Astrocyte of the spinal cord (primary cell): ENCODE measurements around the gene ANXA8.

Source experiments
- DNase-seq: peaks from one replicate; pipeline ENCODE4 v3.0.0; 2011; ENCODE audit warnings: low read depth, low spot score
- H3K4me3 ChIP-seq: 2 replicates; pipeline ENCODE4 v1.5.1; 2011; ENCODE audit warnings: low read depth, mild to moderate bottlenecking, low read length, moderate library complexity
- in situ Hi-C: cut with HindIII; loops from 2 replicates; pipeline ENCODE4 v1.10.0; 2017; ENCODE audit warnings: low sequenced_read_pairs
- TF ChIP-seq, protein P1 (sequence below): IDR thresholded peaks from 2 replicates; pipeline ENCODE4 v1.5.1; 2012; ENCODE audit warnings: low read depth, mild to moderate bottlenecking, low read length, inconsistent platforms

ANXA8 gene

DNA sequence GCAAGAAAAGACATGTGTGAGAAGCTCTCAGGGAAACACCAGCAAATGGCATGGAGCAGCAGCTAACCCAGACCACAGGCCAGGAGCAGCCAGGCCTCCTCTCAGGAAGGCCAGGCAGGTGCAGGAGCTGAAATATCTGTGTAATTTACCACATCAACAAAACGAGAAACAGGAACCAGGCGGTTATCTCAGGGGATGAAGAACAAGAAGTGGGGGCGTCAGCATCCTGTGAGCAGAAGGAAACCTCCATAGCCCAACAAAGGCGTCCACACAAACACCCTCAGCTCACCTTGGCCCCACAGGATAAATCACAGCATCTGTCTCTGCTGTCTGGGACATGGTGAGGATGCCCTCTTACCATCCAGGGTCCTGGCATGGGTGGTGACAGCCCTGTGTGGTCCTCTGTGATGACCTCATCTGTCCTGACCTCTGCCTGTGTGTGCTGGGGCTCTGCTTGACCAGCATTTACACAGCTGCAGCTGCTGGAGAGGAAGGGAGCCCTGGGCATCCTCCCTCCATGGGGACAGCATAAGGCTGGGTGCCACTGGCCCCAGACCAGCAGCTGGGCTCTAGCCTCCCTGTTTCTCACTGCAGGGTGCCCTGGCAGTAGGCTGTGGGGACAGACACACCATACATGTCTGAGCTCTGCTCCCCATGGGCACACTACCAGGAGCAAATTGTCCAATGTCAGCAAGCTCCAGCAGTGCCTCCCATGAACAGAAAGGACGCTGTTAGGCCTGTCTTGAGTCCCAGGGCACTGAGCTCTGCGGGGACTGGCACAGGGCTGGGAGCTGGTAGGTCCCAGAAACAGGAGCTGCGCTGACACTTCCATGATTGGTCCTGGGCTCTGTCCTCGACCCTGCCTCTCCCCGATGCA lies 34.6 kb downstream of the ANXA8 start:
- in situ Hi-C loops = no loop called here
- no peak overlapping the region for H3K4me3 ChIP-seq
- DNase-seq = no peak
- TF ChIP-seq, protein P1, sequence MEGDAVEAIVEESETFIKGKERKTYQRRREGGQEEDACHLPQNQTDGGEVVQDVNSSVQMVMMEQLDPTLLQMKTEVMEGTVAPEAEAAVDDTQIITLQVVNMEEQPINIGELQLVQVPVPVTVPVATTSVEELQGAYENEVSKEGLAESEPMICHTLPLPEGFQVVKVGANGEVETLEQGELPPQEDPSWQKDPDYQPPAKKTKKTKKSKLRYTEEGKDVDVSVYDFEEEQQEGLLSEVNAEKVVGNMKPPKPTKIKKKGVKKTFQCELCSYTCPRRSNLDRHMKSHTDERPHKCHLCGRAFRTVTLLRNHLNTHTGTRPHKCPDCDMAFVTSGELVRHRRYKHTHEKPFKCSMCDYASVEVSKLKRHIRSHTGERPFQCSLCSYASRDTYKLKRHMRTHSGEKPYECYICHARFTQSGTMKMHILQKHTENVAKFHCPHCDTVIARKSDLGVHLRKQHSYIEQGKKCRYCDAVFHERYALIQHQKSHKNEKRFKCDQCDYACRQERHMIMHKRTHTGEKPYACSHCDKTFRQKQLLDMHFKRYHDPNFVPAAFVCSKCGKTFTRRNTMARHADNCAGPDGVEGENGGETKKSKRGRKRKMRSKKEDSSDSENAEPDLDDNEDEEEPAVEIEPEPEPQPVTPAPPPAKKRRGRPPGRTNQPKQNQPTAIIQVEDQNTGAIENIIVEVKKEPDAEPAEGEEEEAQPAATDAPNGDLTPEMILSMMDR = no peak

DNA sequence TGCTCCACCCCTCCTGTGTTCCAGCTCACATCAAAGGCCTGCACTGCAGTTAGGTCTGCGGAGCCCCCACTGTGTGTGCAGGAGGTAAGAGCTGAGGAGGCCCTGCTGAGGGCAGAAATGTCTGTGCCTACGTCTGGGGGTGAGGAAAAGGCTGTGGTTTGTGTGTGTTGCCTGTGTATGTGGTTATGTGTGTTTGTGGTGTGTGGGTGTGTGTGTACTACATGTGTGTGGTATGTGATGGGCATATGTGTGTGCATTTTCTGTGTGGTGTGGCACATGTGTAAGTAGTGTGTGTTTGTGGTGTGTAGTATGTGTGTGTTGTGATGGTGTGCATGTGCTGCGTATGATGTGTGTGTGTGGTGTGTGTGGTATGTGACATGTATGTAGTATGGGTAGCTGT lies 36.2 kb downstream of the ANXA8 start:
- in situ Hi-C loops = no loop called here
- TF ChIP-seq, protein P1 = no peak
- no peak overlapping the region for H3K4me3 ChIP-seq
- DNase-seq = no peak

DNA sequence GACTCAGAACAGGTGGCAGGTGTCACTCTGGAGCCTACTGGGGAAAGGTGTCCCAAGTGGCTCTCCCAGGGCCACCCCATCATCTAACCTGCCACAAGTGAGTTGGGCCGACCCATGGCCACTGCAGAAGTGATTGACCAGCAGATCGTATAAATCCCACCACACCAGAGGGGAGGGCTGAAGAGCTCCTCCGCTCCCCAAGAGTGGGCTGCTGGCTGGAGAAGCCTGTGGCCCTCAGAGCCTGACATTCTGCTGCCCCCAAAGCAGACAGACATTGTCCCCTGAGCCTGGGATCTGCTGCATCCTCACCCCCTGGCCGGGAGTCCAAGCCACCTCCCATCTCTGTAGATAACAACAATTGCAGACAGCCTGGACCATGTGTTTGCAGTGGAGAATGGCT lies 36.7 kb downstream of the ANXA8 start:
- H3K4me3 ChIP-seq = no peak overlapping the region
- TF ChIP-seq, protein P1 = no peak
- in situ Hi-C loops = no loop called here
- no peak for DNase-seq

DNA sequence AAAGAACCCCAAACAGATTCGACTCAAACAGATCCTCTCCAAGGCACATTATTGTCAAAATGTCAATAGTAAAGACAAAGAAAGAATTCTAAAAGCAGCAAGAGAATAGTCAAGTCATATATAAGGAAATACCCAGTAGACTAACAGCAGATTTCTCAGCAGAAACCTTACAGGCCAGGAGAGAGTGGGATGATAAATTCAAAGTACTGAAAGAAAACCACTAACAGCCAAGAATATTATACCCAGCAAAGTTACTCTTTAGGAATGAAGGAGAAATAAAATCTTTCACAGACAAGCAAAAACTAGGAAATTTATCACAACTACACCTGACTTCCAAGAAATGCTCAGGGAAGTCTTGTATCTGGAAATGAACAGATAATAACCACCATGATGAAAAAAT lies 38.2 kb downstream of the ANXA8 start:
- in situ Hi-C loops = no loop called here

DNA sequence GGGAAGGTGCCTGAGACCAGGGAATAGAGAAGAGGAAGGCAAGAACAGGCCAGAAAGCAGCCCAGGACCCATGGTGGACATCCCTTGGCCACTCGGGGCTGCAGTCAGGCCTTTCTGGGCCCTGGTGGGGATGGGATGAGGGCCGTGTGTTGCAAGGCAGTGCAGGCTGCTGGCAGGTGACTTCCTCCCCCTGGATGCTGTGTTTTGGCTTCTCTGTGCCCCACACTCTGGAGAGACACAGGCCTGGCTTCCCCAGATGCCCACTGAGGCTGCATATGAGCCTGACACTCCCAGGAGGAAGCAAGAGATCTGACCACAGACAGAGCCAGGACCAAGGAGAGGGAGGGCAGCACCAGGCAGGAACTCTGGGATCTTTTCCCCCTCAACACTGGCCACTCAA lies 39.9 kb downstream of the ANXA8 start:
- no peak for DNase-seq
- H3K4me3 ChIP-seq = no peak overlapping the region
- TF ChIP-seq, protein P1 = no peak
- in situ Hi-C loops = no loop called here

More for the DNA sequence above, 38.2 kb downstream of the ANXA8 start:
- no peak overlapping the region for H3K4me3 ChIP-seq
- TF ChIP-seq, protein P1 = no peak
- no peak for DNase-seq

DNA sequence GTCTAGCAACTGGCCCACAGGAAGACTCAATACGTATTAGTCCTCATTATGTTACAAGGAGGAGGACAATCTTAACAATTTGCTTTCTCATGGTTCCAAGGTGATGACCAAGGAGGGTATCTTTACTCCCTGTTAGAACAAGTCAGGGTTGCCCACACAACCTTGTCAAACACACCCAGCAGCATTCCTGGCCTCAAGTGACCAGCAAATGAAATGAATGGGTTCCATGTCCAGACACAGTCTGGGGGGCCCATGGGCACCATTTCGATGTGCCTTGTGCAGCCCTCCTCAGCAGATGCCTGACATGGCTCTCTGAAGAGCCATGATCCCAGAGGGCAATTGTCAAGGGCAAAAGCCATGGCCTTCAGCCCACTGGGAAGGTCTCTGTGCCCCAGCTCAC lies 40.8 kb downstream of the ANXA8 start:
- DNase-seq = no peak
- H3K4me3 ChIP-seq = no peak overlapping the region
- TF ChIP-seq, protein P1 = no peak
- in situ Hi-C loops = no loop called here
